ENCODE data around the gene MAST4.

The MAST4 gene

DNA sequence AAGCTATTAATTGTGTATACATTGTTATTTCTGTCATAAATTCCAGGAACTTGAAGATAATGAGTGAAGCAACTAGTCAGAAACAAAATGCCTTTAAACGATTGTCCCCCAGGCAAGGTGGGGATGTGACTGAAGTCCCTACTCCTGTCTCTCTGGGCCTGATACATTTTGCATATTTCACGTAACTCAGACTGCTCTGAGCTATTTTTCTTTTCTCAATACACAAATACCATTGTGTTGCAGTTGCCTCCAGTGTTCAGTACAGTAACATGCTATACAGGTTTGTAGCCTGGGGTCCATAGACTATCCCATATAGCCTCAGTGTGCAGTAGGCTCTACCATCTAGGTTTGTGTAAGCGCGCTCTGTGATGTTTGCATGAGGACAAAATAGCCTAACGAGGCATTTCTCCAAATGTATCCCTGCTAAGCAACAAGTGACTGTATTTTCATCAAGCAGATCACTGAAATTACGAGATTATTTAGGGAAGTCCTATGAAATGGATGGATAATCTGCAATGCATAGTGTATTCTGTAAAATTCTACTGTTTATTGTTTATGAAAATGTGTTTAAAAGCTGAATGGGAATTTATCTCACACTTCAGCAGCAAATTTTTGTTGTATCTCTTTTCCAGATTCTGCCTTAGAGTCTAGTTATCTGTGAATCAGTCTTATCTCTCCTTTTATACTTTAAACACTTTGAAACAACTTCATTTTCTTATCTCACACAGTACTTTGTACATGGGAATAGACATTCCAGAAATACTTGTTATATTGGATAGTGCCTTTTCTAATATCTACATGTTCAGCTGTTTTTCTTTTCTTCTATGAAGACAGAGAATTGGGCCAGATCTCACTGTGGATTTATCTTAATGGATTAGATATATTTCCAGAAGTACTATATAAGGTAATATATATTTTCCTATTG lies 449.9 kb downstream of the MAST4 start:
- H3K36me3 ChIP-seq (ENCODE audit: insufficient read depth, low read length) = no peaks in the 10 kb centered on the region

DNA sequence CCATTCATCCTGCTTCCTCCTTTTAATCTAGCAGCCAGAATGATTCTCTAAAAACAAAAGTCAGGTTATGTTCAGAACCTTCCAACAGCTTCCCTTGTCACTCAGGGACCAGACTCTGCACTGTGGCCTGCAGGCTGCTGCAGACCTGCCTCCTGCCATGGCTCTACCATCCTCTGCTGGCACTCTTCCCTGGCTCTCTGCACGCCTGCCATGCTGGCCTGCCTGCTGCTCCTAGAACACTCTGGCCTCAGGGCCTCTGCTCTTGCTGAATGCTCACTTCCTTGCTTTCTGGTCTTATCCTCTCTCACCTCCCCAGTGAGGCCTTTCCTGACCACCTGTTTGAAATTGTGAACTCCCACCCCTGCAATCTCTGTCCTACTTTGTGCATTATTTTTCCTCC lies 451.0 kb downstream of the MAST4 start:
- Histone ChIP-seq H3K36me3 (ENCODE audit: insufficient read depth, low read length) (no peaks in the 10 kb centered on the region), H3K27ac (no peak overlapping the region), H3K4me3 (no peak overlapping the region), H3K9ac (ENCODE audit: insufficient read length) (no peak overlapping the region), H3K9me3 (ENCODE audit: low read depth, low read length) (no peaks in the 10 kb centered on the region)
- no peak for DNase-seq (ENCODE audit: low read depth, low spot score)
- TF ChIP-seq POLR2AphosphoS5 (IDR thresholded peaks at IDR 0.05; ENCODE audit: borderline replicate concordance, low read depth, low read length) (no peak), FOXP2 (optimal IDR thresholded peaks at IDR 0.05; ENCODE audit: control extremely low read depth, extremely low read length, insufficient read depth) (no peak), EZH2 (IDR thresholded peaks at IDR 0.05) (no peak)

More for the DNA sequence above, 449.9 kb downstream of the MAST4 start:
- TF ChIP-seq POLR2AphosphoS5 (IDR thresholded peaks at IDR 0.05; ENCODE audit: borderline replicate concordance, low read depth, low read length) = no peak
- no peak for TF ChIP-seq FOXP2 (optimal IDR thresholded peaks at IDR 0.05; ENCODE audit: control extremely low read depth, extremely low read length, insufficient read depth)
- no peak for TF ChIP-seq EZH2 (IDR thresholded peaks at IDR 0.05)
- H3K4me3 ChIP-seq = no peak overlapping the region
- no peaks in the 10 kb centered on the region for H3K9me3 ChIP-seq (ENCODE audit: low read depth, low read length)
- no peak for DNase-seq (ENCODE audit: low read depth, low spot score)
- H3K9ac ChIP-seq (ENCODE audit: insufficient read length) = no peak overlapping the region
- H3K27ac ChIP-seq = no peak overlapping the region

DNA sequence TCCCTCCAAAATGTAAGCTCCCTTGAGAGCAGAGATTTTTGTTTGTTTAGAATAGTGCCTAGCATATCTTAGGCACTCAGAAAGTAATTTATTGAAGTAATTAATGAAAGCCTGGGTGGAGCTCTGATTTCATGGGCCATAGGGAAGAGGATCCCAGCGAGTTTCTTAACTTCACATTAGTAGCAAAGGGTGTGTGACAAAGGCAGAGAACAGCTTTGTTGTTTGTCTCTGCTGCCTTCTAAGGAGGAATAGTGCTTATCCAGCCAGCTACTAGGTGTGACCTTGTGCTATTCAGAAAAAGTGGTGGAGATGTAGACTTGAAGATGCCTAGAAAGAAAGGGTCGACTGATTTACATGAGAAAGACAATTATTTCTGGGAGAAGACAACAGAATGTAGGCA lies 451.4 kb downstream of the MAST4 start:
- Histone ChIP-seq H3K36me3 (ENCODE audit: insufficient read depth, low read length) (no peaks in the 10 kb centered on the region), H3K9ac (ENCODE audit: insufficient read length) (no peak overlapping the region), H3K9me3 (ENCODE audit: low read depth, low read length) (no peaks in the 10 kb centered on the region), H3K4me3 (no peak overlapping the region), H3K27ac (no peak overlapping the region)
- no peak for DNase-seq (ENCODE audit: low read depth, low spot score)
- no peak for TF ChIP-seq FOXP2 (optimal IDR thresholded peaks at IDR 0.05; ENCODE audit: control extremely low read depth, extremely low read length, insufficient read depth)
- TF ChIP-seq EZH2 (IDR thresholded peaks at IDR 0.05) = no peak
- no peak for TF ChIP-seq POLR2AphosphoS5 (IDR thresholded peaks at IDR 0.05; ENCODE audit: borderline replicate concordance, low read depth, low read length)

DNA sequence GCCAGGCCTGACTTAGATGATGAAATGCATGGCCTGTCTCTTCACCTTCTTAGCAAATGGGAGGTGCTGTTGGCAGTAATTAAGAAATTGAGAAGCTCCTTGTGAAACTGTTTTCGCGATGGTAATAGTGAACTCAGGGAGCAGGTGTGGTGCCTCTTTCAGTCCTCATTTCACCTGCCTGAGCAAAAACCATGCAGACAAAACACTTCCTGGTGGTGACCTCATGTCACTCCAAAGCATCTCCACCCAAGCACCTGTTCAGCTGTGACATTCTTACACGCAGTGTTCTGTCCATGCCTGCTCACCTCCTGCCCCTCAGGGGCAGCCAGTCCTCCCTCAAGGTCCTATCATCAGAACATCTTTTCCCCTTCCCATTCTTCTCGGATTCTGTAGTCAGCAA lies 453.9 kb downstream of the MAST4 start:
- H3K27ac ChIP-seq = no peak overlapping the region
- H3K9me3 ChIP-seq (ENCODE audit: low read depth, low read length) = no peaks in the 10 kb centered on the region
- H3K9ac ChIP-seq (ENCODE audit: insufficient read length) = no peak overlapping the region
- no peaks in the 10 kb centered on the region for H3K36me3 ChIP-seq (ENCODE audit: insufficient read depth, low read length)
- DNase-seq (ENCODE audit: low read depth, low spot score) = no peak
- no peak for TF ChIP-seq POLR2AphosphoS5 (IDR thresholded peaks at IDR 0.05; ENCODE audit: borderline replicate concordance, low read depth, low read length)
- TF ChIP-seq FOXP2 (optimal IDR thresholded peaks at IDR 0.05; ENCODE audit: control extremely low read depth, extremely low read length, insufficient read depth) = no peak
- TF ChIP-seq EZH2 (IDR thresholded peaks at IDR 0.05) = no peak
- H3K4me3 ChIP-seq = no peak overlapping the region

DNA sequence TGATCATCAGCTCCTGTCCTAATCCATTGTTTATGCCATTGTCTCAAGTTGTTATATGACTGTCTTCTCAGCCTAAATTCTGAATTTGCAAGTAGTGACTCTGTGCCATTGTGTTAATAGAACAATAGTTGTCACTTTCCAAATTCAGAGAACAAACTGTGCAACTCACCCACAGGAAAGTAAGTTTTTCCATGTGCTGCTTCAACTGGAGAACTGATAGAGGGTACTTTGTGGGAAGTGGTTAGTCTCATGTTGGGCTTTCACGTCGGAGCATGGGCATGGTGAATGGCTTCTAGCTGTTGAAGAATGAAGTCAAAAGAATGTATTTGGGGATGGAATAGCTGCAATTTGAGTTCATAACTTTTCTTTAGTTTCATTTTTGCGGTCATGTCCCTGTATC lies 454.4 kb downstream of the MAST4 start:
- Histone ChIP-seq H3K9ac (ENCODE audit: insufficient read length) (no peak overlapping the region), H3K36me3 (ENCODE audit: insufficient read depth, low read length) (no peaks in the 10 kb centered on the region), H3K27ac (no peak overlapping the region), H3K4me3 (no peak overlapping the region), H3K9me3 (ENCODE audit: low read depth, low read length) (no peaks in the 10 kb centered on the region)
- no peak for DNase-seq (ENCODE audit: low read depth, low spot score)
- TF ChIP-seq EZH2 (IDR thresholded peaks at IDR 0.05) = no peak
- no peak for TF ChIP-seq POLR2AphosphoS5 (IDR thresholded peaks at IDR 0.05; ENCODE audit: borderline replicate concordance, low read depth, low read length)
- TF ChIP-seq FOXP2 (optimal IDR thresholded peaks at IDR 0.05; ENCODE audit: control extremely low read depth, extremely low read length, insufficient read depth) = no peak

DNA sequence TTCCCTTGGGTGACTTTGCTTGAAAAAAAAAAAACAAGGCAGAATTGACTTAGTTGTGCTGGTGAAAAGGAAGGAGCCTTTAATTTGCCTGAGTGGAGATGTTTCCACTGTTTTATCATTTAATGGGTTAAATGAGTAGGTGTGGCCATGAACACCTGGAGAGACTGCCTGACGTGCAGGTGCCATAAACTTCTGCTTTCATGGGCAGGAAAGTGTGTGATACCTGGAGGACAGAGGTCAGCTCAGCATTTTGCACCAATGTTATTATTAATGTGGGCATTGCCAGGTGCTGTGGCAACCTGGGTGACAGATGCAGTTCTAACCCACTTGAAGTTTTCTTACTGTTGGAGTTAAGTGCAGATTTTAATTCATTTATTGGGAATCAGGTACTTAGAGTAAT lies 455.0 kb downstream of the MAST4 start:
- Histone ChIP-seq H3K9me3 (ENCODE audit: low read depth, low read length) (no peaks in the 10 kb centered on the region), H3K4me3 (no peak overlapping the region), H3K36me3 (ENCODE audit: insufficient read depth, low read length) (no peaks in the 10 kb centered on the region), H3K9ac (ENCODE audit: insufficient read length) (no peak overlapping the region), H3K27ac (no peak overlapping the region)
- DNase-seq (ENCODE audit: low read depth, low spot score) = no peak
- TF ChIP-seq FOXP2 (optimal IDR thresholded peaks at IDR 0.05; ENCODE audit: control extremely low read depth, extremely low read length, insufficient read depth) = no peak
- TF ChIP-seq EZH2 (IDR thresholded peaks at IDR 0.05) = no peak
- TF ChIP-seq POLR2AphosphoS5 (IDR thresholded peaks at IDR 0.05; ENCODE audit: borderline replicate concordance, low read depth, low read length) = no peak

DNA sequence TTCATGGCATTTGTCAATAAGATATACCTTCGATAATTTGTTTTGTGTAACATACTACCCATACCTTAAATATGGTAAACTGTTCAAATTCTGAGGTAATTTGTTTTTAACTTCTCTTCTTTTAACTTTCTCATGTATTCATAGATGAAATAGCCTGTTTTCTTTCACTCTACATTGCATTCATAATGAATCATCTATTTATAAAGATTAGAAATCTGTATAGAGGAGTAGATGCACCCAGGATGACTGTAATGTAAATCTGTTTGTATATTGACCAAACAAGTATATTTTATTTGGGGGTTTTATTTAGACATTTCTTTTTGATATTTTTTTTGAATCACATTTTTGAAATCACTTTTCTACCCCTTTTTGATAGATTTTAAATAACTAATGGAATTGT lies 455.8 kb downstream of the MAST4 start:
- DNase-seq (ENCODE audit: low read depth, low spot score) = no peak
- no peaks in the 10 kb centered on the region for H3K9me3 ChIP-seq (ENCODE audit: low read depth, low read length)
- H3K36me3 ChIP-seq (ENCODE audit: insufficient read depth, low read length) = no peaks in the 10 kb centered on the region
- no peak overlapping the region for H3K4me3 ChIP-seq
- H3K27ac ChIP-seq = no peak overlapping the region
- TF ChIP-seq POLR2AphosphoS5 (IDR thresholded peaks at IDR 0.05; ENCODE audit: borderline replicate concordance, low read depth, low read length) (no peak), FOXP2 (optimal IDR thresholded peaks at IDR 0.05; ENCODE audit: control extremely low read depth, extremely low read length, insufficient read depth) (no peak)
- no peak overlapping the region for H3K9ac ChIP-seq (ENCODE audit: insufficient read length)

DNA sequence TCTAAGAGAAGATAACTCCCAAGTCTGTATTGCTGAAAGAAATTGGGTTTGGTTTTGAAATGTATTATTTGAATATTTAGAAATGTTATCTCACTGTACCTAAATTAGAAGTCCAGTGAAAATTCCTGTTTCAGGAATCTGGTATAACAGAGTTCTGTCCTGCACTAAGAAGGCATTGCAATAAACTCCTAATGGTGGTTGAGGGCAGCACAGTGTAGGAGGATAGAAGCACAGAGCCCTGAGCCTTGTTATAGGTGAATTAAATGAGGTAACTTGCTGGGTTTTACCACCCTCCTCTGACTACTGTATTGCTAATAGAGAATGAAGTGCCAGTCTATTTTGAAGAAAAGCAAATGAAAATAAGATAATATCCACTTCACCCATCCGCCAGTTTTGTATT lies 457.0 kb downstream of the MAST4 start:
- TF ChIP-seq EZH2 (IDR thresholded peaks at IDR 0.05) (no peak), FOXP2 (optimal IDR thresholded peaks at IDR 0.05; ENCODE audit: control extremely low read depth, extremely low read length, insufficient read depth) (no peak), POLR2AphosphoS5 (IDR thresholded peaks at IDR 0.05; ENCODE audit: borderline replicate concordance, low read depth, low read length) (no peak)
- Histone ChIP-seq H3K27ac (no peak overlapping the region), H3K4me3 (no peak overlapping the region), H3K9ac (ENCODE audit: insufficient read length) (no peak overlapping the region), H3K9me3 (ENCODE audit: low read depth, low read length) (no peaks in the 10 kb centered on the region), H3K36me3 (ENCODE audit: insufficient read depth, low read length) (no peaks in the 10 kb centered on the region)
- DNase-seq (ENCODE audit: low read depth, low spot score) = no peak

Data from SK-N-MC (cell line).